ENCODE measurements around the gene HIPK2.

HIPK2 gene

DNA sequence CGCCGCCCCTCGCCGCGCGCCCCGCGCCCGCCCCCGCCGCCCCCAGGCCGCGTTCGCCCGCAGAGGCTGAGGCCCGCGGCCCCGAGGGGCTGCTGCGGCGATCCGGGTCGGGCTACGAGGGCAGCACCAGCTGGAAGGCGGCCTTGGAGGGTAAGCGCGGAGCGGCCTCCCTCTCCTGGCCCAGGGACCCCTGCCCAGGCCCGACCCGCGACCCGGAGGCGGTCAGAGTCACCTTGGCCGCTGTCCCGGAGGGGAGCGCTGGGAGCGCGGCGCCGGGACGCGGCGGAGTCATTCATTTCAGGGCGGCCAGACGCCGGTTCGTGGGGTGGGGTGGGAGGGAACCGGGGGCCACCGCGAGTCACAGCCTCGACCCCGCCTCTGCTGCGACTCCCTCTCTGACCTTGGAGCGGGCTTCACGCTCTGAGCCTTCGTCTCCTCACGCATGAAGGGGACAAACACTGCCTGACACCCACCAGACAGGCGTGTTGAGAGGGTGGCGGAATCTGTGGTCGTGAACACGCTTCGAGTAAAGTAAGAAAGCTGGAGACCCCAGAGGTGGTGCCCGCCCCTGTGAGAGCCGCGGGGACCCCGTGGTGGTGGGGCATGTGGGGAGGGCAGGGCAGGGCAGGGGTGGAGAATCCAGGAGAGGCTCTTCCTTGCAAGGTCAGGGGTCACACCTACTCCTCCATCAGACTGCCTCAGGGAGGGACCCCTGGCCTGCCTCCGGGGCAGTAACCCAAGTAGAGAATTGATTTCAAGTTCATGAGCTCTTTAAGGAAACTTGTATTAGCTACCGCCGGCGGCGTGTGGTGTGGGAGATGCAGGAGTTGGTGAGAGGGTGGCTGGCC lies 253.6 kb downstream of the HIPK2 start:
- H3K4me2 ChIP-seq (ENCODE audit: low read length), result peak overlapping the region; percentile 29
- peaks cover 58% of the 10 kb centered on the region for H3K27me3 ChIP-seq (ENCODE audit: control insufficient read depth, insufficient read depth, low read length)

DNA sequence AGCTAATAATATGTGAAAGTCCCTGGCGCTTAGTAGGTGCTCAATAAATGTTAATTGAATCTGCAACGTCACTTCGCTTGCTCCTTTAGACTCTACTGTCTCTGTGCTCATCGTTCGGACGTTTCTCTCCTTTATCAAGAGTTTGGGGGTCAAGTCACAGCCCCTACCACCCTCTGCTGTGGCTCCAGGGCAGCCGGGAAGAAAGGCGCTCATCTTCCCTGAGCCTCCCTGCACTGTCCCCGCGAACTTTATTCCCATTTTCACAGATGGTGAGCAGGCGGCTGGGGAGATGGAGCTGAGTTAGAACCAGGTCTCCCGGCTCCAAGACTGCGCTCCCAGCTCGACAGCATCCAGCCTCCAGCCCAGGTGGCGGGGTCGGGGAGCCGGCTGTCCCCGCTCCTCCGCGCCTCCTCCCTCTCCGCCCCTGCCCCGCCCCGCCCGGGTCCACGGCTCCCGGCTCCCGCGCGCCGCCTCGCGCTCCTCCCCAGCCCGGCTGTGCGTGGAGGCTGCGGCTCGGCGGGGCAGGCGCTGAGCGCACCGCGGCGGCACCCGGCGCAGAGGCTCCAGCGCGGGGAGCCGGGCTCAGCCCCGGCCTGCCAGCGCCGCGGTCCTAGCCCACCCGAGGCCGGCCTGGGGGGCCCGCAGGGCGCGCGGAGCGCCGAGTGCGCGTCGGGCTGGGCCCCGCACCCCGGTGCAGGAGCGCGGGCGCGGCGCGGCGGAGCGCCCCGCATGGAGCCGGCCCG lies 254.4 kb downstream of the HIPK2 start, which contains the start of gene CLEC2L:
TSS of gene CLEC2L (plus strand) at position 487 of the 743 bp plus-strand sequence. CDS start at position 730, 243 bp downstream.
- H3K9me3 ChIP-seq (replicated peaks; ENCODE audit: low read length), result no peaks in the 10 kb centered on the region
- peak within 1 kb of the TSS; percentile 59 for H3K4me2 ChIP-seq (ENCODE audit: low read length)
- no peaks in the 10 kb centered on the region for H3K4me1 ChIP-seq (ENCODE audit: control insufficient read depth, insufficient read depth, low read length)
- no peak within 1 kb of the TSS for H3K9ac ChIP-seq (ENCODE audit: low read depth, low read length)
- H3K4me3 ChIP-seq (ENCODE audit: low read length), result no peak within 1 kb of the TSS
- peaks cover 51% of the 10 kb centered on the region for H3K27me3 ChIP-seq (ENCODE audit: control insufficient read depth, insufficient read depth, low read length)
- H3K36me3 ChIP-seq (ENCODE audit: insufficient read depth, low read length), result no peaks in the 10 kb centered on the region

More for the DNA sequence above, 253.6 kb downstream of the HIPK2 start:
- Histone ChIP-seq H3K4me1 (ENCODE audit: control insufficient read depth, insufficient read depth, low read length) (no peaks in the 10 kb centered on the region), H3K9ac (ENCODE audit: low read depth, low read length) (no peak overlapping the region), H3K36me3 (ENCODE audit: insufficient read depth, low read length) (no peaks in the 10 kb centered on the region), H3K9me3 (replicated peaks; ENCODE audit: low read length) (no peaks in the 10 kb centered on the region), H3K4me3 (ENCODE audit: low read length) (no peak overlapping the region)

DNA sequence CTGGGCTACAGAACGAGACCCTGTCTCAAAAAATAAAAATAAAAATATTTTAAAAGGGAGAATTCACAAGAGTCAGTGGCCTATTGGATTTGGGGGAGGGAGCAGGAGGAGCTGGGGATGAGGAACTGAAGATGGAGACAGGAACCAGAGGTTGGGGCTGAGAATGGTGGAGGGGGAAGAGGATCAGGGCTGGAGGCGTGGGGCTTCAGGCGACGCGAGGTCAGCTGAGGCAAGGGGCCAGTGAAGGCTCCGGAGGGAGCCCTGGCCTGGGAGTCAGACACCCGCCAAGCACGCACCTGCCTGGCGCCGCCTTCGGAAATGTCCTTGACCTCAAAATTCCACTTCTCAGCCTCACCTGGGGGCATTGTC lies 255.0 kb downstream of the HIPK2 start:
- Histone ChIP-seq H3K9ac (ENCODE audit: low read depth, low read length) (no peak overlapping the region), H3K4me2 (ENCODE audit: low read length) (no peak overlapping the region), H3K9me3 (replicated peaks; ENCODE audit: low read length) (no peaks in the 10 kb centered on the region), H3K27me3 (ENCODE audit: control insufficient read depth, insufficient read depth, low read length) (peaks cover 51% of the 10 kb centered on the region), H3K36me3 (ENCODE audit: insufficient read depth, low read length) (no peaks in the 10 kb centered on the region), H3K4me1 (ENCODE audit: control insufficient read depth, insufficient read depth, low read length) (no peaks in the 10 kb centered on the region), H3K4me3 (ENCODE audit: low read length) (no peak overlapping the region)

DNA sequence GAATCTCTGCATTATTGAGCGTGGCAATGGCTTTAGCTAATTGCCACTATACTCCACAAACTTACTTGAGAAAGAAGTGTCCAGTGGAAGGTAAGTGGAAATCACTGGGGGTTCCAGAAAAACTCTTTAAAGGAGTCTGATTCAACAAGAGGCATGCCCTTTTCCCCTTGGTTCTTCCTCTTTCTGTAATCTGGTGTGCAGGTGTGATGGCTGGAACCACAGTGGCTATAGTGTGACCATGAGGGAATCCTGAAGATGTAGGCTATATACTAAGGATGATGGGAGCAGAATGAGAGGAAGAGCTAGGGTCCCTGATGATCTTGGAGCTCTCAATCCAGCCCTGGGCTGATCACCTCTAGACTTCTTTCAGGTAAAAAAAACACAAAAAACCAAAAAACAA lies 256.4 kb downstream of the HIPK2 start:
- Histone ChIP-seq H3K9me3 (replicated peaks; ENCODE audit: low read length) (no peaks in the 10 kb centered on the region), H3K27me3 (ENCODE audit: control insufficient read depth, insufficient read depth, low read length) (peaks cover 59% of the 10 kb centered on the region), H3K4me1 (ENCODE audit: control insufficient read depth, insufficient read depth, low read length) (no peaks in the 10 kb centered on the region), H3K9ac (ENCODE audit: low read depth, low read length) (no peak overlapping the region), H3K4me3 (ENCODE audit: low read length) (no peak overlapping the region), H3K4me2 (ENCODE audit: low read length) (no peak overlapping the region), H3K36me3 (ENCODE audit: insufficient read depth, low read length) (no peaks in the 10 kb centered on the region)

DNA sequence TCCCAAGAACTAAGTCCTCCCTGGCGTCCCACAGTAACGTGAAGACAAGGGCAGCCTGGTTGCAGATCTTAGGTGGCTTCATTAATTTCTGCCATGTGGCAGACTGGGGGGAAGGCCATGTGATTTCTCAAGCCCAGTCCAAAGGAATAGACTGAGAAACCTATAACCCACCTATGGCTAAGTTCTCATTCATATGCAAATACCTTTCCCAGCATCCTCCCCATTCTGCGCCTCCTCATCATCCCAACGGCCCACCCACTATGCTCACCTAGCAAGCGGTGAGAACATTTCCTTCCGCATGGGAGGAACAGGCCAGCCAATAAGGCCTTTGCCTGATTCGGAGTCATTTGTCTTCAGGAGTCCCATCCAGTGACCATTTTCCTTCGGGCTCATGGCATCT lies 262.5 kb downstream of the HIPK2 start:
- no peaks in the 10 kb centered on the region for H3K4me1 ChIP-seq (ENCODE audit: control insufficient read depth, insufficient read depth, low read length)
- peaks cover 40% of the 10 kb centered on the region for H3K27me3 ChIP-seq (ENCODE audit: control insufficient read depth, insufficient read depth, low read length)
- H3K4me3 ChIP-seq (ENCODE audit: low read length), result no peak overlapping the region
- no peaks in the 10 kb centered on the region for H3K36me3 ChIP-seq (ENCODE audit: insufficient read depth, low read length)
- H3K9ac ChIP-seq (ENCODE audit: low read depth, low read length), result no peak overlapping the region
- H3K9me3 ChIP-seq (replicated peaks; ENCODE audit: low read length), result no peaks in the 10 kb centered on the region
- no peak overlapping the region for H3K4me2 ChIP-seq (ENCODE audit: low read length)
